Dedifferentiated amniotic fluid mesenchymal stem cell (primary cell): ENCODE results near the gene SEMA4D.

Source experiments
- DNase-seq: peaks from one replicate; pipeline ENCODE4 v3.0.0-alpha.2; 2016; ENCODE audit errors: extremely low spot score

SEMA4D gene

DNA sequence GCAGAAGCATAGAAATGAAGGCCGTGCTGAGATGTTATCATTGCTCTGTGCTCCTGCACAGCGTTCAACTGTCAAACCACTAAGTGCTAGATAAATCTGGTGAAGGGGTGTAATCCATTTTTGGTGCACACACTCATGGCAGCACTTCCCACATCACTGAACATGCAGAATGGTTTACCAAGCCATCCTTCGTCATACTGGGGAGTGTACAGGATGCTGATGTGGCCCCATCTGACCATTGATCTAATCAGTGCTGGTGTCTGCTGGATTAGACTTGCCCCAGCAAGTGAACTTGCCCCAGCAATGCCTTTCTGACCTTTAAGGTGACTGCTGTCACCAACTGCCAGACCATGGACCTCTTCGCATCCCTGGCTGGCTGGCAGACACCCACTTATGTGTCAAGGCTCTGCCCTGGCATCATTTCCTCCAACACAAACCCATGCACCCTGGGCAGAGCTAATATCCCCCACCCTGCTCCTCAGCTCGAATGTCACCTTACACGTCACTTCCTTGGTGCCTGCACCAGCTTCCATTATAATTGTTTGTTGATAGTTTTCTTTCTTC lies 4.2 kb upstream of the SEMA4D start:
- DNase-seq, result no peak

GRCh38 chr9:89501311-89501898 lies 3.5 kb upstream of the SEMA4D start:
- DNase-seq, result no peak

DNA sequence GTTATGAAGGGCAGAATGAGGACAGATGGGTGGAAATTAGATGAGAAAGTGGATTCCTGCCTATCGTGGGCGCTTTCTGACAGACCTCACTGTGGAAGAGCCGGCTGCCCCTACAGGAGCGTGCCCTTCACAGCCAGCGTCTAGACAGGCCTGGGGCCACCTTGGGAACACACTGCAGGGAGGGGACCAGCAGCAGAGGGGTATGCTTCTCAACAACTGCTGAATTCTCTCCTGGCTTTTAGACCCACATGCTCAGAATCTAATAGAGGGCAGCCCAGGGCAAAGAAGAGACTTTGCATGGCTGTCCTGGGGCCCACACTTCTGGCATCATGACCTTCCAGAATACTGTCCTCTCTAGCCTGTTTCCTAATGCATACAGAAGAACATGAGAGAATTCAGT lies 2.1 kb upstream of the SEMA4D start:
- DNase-seq, result no peak

- no peak for DNase-seq
Observed at GRCh38 chr9:89498852-89499480, 1.1 kb upstream of the SEMA4D start.

GRCh38 chr9:89497257-89497963 lies 503 bp downstream of the SEMA4D start:
- DNase-seq, result no peak

DNA sequence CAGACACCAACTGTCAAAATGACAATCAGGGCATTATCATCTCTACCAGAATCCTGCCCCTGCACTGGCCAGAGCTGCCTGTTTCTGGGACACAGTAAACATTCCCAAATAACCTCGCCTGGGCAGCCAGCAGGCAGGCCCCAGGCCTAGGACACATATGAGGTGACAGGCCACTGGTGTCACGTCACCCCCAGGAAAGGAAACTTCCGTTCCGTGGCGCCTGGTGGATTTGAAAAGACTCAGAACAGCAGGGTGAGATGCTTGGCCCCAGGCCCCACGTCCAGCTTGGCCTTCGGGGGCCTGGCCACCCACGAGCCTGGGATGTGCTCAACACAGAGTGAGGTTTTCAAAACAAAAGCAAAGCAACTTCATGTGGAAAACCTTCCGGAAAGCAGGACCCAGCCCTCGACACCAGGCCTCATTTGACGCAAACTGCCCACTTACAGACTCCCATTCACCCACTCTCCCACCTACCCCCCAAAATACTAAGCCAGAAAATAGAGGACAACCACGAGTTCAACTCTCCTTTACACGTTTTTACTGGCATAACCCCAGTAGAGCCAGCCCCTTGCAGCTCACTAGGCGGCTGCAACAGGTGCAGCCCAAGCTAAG lies 1.2 kb downstream of the SEMA4D start:
- no peak for DNase-seq

DNA sequence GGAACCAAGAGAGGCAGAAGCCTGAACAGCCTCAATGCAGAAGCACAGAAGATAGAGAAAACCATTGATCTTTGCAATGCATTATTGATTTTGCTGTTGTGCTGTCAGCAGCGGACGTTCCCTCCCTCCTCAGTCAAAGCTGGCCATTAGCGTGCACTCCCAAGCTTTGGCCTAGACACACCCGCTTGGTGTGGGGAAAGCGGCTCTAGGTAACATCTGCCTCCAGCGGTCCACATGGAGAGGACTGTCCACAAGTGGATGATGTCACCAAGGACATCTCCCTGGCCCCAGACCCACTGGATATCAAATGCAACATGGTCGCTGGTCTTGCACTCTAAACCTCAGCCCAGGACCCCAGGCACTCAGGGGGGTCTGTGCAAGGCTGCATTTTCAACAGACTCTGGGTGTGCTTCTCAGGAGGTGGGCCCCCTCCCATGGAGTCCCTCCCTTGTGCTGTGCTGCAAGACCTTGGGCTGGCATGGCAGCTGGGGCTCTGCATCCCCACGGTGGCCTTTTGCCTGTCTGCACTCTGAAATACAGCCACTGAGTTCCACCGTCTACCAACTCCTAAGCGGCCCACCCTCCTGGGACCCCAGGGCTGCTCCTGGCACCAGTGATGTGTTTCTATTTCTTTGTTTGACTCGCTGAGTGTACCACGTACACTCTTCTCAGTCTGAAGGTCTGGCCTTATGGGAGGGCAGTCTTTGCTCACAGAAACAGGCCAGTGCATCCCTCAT lies 1.9 kb downstream of the SEMA4D start:
- no peak for DNase-seq

DNA sequence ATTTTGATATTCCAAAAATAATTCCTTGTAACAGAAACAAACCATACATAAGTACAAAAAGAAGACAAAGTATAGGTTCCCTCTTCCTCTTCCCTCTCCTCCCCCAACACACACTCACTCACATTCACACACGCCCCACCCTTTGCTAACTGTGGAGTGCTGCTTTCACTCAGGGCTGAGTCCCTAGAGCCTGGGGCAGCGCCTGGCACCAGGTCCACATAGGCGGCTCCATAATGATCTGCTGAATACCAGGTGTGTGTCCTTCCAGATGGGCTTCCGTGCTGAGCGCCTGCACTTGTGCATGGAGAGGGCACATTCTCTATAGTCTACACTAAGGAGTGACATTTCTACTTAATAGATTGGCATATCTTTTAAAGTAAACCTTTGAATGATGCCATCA lies 3.7 kb downstream of the SEMA4D start:
- no peak for DNase-seq

DNA sequence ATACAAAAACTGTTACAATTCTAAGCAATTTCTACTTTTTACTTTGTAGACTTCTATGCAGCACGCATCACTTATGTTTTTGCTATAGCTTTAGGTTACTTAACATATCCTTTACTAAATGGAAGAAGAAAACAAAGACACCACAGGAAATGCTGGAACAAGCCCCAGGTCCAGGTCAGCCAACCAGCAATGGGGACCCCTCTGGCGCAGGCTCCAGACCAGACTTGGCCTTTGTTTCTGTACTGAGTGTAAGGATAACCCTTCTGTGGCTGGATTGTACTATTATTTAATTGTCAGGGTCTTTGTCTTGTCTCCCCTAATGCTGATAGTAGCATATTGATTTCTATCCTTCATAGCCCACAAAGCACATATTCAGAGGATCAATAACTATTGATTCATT lies 4.2 kb downstream of the SEMA4D start:
- no peak for DNase-seq

DNA sequence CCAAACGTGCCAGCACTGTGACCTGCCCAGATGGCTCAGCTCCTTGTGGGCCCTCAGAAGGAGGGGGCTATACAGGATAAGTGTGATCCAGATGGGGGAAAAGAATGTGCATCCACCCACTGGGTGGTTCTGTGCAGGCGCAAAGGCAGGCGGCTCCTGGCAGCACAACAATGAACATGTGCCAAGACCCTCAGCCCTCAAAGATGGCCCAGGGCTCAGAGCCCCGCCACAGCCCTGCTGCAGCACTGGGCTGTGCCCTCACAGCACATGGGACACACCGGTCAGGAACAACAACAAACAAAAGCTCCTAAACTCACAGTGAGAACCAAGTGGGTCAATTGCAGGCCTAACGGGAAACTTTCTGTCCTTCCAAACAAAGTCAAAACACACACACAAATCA lies 4.7 kb downstream of the SEMA4D start:
- DNase-seq, result no peak

- DNase-seq, result no peak
Observed at GRCh38 chr9:89492586-89492985, 5.3 kb downstream of the SEMA4D start.

DNA sequence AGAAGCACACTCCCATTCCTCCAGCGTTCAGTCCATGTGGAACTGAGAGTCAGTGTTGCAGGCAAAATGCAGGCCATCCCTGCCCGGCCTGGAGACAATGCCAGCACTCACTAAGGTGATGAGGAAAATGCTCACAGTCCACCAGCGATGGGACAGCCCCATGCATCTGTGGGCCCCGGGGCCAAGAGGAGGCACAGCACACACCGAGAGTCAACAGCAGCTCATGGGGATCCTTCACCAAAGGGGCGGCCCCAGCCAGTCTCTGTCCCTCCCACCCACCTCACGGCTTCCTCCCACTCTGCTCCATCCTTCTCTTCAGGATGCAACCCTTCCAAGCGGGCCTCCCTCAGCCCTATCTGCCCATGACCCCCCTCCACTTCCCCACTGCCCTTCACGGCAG lies 6.2 kb downstream of the SEMA4D start:
- no peak for DNase-seq

DNA sequence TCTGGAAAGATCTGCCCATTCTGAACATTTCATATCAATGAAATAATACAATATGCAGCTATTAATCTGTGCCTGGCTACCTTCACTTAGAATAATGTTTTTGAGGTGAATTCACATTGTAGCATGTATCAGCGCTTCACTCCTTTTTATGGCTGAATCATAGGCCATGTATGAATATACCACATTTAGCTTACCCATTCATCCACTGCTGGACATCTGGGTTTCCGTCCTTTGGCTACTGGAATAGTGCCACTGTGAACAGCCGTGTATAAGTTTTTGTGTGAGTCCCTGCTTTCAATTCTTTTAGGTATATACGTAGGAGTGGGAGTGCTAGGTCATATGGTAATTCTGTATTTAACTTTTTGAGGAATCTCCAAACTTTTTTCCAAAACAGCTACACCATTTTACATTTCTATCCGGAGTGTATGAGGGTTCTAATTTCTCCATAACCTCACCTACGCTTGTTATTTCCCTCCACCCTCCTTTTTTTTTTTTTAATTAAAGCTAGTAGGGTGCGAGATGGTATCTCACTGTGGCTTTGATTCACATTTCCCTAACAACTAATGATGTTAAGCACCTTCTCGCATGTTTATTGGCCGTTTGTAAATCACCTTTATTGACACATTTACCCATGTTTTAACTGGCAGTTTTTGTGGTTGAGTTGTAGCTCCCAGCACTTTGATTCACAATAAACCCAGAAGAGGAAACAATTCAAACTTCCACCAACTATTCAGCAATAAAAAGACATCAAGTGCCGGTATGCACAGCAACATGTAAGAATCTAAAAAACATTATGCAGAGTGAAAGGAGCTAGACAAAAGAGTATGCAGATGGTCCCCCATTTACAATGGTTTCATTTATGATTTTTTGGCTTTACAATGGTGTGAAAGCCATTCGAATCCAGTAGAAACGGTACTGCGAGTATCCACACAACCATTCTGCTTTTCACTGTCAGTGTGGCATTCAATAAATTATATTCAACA lies 8.1 kb downstream of the SEMA4D start:
- DNase-seq, result no peak

GRCh38 chr9:89488936-89489335 lies 9.0 kb downstream of the SEMA4D start:
- DNase-seq, result no peak

DNA sequence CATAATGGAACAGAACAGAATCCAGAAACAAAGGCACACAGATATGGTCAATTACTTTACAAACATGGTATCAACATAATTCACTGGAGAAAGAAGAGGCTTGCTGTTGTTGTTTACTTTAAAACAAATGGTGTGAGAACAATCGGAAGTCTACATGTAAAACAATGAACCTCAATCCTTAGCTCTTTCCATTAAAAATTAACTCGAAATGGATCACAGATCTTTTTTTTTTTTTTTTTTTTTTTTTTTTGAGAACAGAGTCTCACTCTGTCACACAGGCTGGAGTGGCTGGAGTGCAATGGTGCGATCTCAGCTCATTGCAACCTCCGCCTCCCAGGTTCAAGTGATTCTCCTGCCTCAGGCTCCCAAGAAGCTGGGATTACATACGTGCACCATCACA lies 9.8 kb downstream of the SEMA4D start:
- no peak for DNase-seq

DNA sequence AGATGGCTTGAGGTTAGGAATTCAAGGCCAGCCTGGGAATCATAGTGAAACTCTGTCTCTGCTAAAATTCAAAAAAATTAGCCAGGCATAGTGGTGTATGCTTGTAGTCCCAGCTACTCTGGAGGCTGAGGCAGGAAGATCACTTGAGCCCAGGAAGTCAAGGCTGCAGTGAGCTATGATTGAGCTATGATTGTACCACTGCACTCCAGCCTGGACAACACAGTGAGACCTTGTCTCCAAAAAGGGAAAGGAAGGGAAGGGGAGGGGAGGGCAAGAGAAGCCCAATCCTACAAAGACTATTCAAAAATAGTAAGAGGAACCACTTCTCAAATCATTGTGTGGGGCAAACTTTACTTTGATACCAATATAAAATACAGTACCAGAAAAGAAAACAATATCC lies 11.2 kb downstream of the SEMA4D start:
- no peak for DNase-seq

- no peak for DNase-seq
Observed at GRCh38 chr9:89484475-89485404, 13.2 kb downstream of the SEMA4D start.

GRCh38 chr9:89483592-89484474 lies 14.1 kb downstream of the SEMA4D start:
- DNase-seq, result no peak
